Nephron (organoid): ENCODE measurements around the gene LPGAT1.

Source experiments
- H3K27ac Mint-ChIP-seq, 3 experiments: 2 replicates each; pipeline ENCODE4 v1.8.0; 2020; ENCODE audit warnings: mixed read lengths in 3 of 3, mild to moderate bottlenecking in 2 of 3, moderate library complexity in 1 of 3
- H3K27me3 Mint-ChIP-seq: 2 replicates; pipeline ENCODE4 v1.8.0; 2021; ENCODE audit warnings: low read depth, mild to moderate bottlenecking, moderate library complexity, mixed read lengths
- H3K36me3 Mint-ChIP-seq: 2 replicates; pipeline ENCODE4 v1.8.0; 2020; ENCODE audit warnings: low read depth, mixed read lengths
- H3K4me1 Mint-ChIP-seq: 2 replicates; pipeline ENCODE4 v1.8.0; 2020; ENCODE audit warnings: mixed read lengths
- H3K4me3 Mint-ChIP-seq, 3 experiments: 2 replicates each; pipeline ENCODE4 v1.8.0; 2020; ENCODE audit warnings: mild to moderate bottlenecking in 3 of 3, mixed read lengths in 3 of 3, moderate library complexity in 2 of 3
- H3K9me3 Mint-ChIP-seq: 2 replicates; pipeline ENCODE4 v1.8.0; 2020; ENCODE audit warnings: mixed read lengths
- TF ChIP-seq, protein P1 (sequence below), 3 experiments: fragments of 200-600 bp; sonication (generic); IDR thresholded peaks; one replicate each; pipeline ENCODE4 v1.5.0; 2021; ENCODE audit warnings: antibody characterized with exemption in 3 of 3; ENCODE audit not compliant: unreplicated experiment in 3 of 3

Gene LPGAT1

DNA sequence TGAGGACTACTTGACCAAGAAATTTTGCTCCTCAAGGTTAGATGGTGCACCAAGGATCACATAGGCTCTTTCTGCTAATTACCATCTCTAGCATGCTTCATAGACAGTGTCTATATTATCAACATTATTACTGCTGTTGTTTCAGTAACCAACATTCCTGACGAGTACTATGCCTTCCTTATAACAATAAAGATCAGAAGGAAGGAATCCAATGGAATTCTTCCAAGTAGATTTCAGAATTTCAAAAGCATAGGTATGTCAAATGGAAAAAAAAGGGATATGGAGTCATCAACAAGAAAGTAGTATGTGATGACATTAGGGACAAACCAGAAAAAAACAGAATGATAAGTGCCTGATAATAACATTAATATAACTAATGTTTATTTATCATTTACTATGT, 39.6 kb upstream of the LPGAT1 start:
- Mint-ChIP-seq H3K9me3 (peaks cover 23% of the 10 kb centered on the region), H3K36me3 (no peaks in the 10 kb centered on the region), H3K4me1 (no peaks in the 10 kb centered on the region), H3K27ac (no peak overlapping the region), H3K4me3 (no peak overlapping the region), H3K27me3 (peaks cover 8% of the 10 kb centered on the region)
- TF ChIP-seq, protein P1, sequence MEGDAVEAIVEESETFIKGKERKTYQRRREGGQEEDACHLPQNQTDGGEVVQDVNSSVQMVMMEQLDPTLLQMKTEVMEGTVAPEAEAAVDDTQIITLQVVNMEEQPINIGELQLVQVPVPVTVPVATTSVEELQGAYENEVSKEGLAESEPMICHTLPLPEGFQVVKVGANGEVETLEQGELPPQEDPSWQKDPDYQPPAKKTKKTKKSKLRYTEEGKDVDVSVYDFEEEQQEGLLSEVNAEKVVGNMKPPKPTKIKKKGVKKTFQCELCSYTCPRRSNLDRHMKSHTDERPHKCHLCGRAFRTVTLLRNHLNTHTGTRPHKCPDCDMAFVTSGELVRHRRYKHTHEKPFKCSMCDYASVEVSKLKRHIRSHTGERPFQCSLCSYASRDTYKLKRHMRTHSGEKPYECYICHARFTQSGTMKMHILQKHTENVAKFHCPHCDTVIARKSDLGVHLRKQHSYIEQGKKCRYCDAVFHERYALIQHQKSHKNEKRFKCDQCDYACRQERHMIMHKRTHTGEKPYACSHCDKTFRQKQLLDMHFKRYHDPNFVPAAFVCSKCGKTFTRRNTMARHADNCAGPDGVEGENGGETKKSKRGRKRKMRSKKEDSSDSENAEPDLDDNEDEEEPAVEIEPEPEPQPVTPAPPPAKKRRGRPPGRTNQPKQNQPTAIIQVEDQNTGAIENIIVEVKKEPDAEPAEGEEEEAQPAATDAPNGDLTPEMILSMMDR (IDR thresholded peaks at IDR 0.05; ENCODE audit: unreplicated experiment in 3 of 3), result no peak

GRCh38 chr1:211865180-211865579, 34.6 kb upstream of the LPGAT1 start:
- TF ChIP-seq, protein P1 (IDR thresholded peaks at IDR 0.05; ENCODE audit: unreplicated experiment in 3 of 3), result no peak
- Mint-ChIP-seq H3K36me3 (no peaks in the 10 kb centered on the region), H3K9me3 (peaks cover 38% of the 10 kb centered on the region), H3K4me3 (no peak overlapping the region), H3K4me1 (no peaks in the 10 kb centered on the region), H3K27me3 (no peaks in the 10 kb centered on the region), H3K27ac (no peak overlapping the region)

DNA sequence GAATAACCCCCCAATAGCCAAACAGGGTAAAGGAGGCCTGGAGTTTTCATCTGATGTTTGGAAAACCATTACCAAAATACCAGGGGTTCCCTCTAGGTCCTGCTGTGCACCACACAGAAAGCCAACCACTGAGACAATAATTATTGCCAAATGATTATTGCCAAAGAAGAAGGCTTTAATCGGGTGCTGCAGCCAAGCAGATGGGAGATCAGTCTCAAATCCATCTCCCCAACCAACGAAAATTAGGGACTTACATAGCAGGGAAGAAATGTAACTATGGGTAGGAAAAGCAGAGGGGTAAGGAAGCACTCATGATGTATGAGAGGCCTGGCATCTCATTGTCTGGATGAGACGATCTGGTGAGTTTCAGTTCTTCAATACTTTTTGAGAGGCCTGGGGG, 28.8 kb upstream of the LPGAT1 start:
- TF ChIP-seq, protein P1 (IDR thresholded peaks at IDR 0.05; ENCODE audit: unreplicated experiment in 3 of 3), result no peak
- H3K27ac Mint-ChIP-seq, result no peak overlapping the region
- no peak overlapping the region for H3K4me3 Mint-ChIP-seq

GRCh38 chr1:211851174-211851573, 20.6 kb upstream of the LPGAT1 start:
- no peak overlapping the region for H3K4me3 Mint-ChIP-seq
- peaks cover 3% of the 10 kb centered on the region for H3K9me3 Mint-ChIP-seq
- no peak overlapping the region for H3K27ac Mint-ChIP-seq
- TF ChIP-seq, protein P1 (IDR thresholded peaks at IDR 0.05; ENCODE audit: unreplicated experiment in 3 of 3), result no peak
- peaks cover 3% of the 10 kb centered on the region for H3K36me3 Mint-ChIP-seq
- H3K27me3 Mint-ChIP-seq, result peaks cover 5% of the 10 kb centered on the region
- H3K4me1 Mint-ChIP-seq, result no peaks in the 10 kb centered on the region

More for the DNA sequence above, 28.8 kb upstream of the LPGAT1 start:
- Mint-ChIP-seq H3K36me3 (no peaks in the 10 kb centered on the region), H3K9me3 (peaks cover 21% of the 10 kb centered on the region), H3K4me1 (no peaks in the 10 kb centered on the region), H3K27me3 (no peaks in the 10 kb centered on the region)

DNA sequence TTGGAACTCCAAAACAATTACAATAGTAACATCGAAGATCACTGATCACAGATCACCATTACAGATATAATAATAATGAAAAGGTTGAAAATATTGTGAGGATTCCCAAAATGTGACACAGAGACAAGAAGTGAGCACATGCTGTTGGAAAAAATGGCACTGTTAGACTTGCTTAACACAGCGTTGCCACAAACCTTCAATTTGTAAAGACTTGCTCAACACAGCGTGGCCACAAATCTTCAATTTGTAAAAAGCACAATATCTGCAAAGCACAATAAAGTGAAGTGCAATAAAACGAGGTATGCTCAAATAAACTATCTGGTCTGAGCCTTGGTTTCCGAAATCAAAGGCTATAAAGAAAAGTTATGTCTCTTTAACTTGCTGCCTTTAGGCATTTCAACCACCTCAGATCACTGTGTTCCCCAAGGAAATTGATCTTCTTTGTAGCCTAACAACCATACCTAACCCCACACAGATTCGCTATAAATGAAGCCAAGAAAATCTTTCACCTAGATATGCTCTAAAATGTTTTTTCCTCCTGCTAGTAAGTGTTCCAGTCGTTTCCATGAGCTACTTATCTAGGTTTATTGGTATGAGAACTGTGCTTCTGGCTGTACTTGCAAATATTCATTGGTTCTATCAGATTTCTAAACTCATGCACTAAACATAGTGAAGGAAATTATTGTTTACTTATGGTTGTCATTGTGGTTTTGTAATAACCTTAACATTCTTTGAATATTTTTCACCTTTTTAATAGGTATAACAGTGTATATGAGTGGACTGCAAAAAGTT, 13.1 kb upstream of the LPGAT1 start:
- H3K27ac Mint-ChIP-seq, result no peak overlapping the region
- TF ChIP-seq, protein P1 (IDR thresholded peaks at IDR 0.05; ENCODE audit: unreplicated experiment in 3 of 3), result no peak
- H3K27me3 Mint-ChIP-seq, result peaks cover 10% of the 10 kb centered on the region
- no peaks in the 10 kb centered on the region for H3K9me3 Mint-ChIP-seq
- H3K4me3 Mint-ChIP-seq, result no peak overlapping the region
- no peaks in the 10 kb centered on the region for H3K4me1 Mint-ChIP-seq
- no peaks in the 10 kb centered on the region for H3K36me3 Mint-ChIP-seq

GRCh38 chr1:211843018-211843417, 12.5 kb upstream of the LPGAT1 start:
- H3K27ac Mint-ChIP-seq, result no peak overlapping the region
- no peaks in the 10 kb centered on the region for H3K36me3 Mint-ChIP-seq
- H3K4me1 Mint-ChIP-seq, result no peaks in the 10 kb centered on the region
- peaks cover 10% of the 10 kb centered on the region for H3K27me3 Mint-ChIP-seq
- TF ChIP-seq, protein P1 (IDR thresholded peaks at IDR 0.05; ENCODE audit: unreplicated experiment in 3 of 3), result no peak
- no peaks in the 10 kb centered on the region for H3K9me3 Mint-ChIP-seq
- H3K4me3 Mint-ChIP-seq, result no peak overlapping the region
